Embryonic facial prominence (tissue), 1 donor: ENCODE results near the gene PCSK6.
"Not testable (repeated sequence)": the region's sequence is repeated elsewhere in the genome, so short reads cannot be mapped to it uniquely, and the experiment has no call there.

Experiments
- DNase-seq: peaks from one replicate; pipeline ENCODE4 v3.0.0-alpha.2; 2016; ENCODE audit errors: extremely low spot score

PCSK6 gene

GRCh38 chr15:101431748-101432147, 57.8 kb downstream of the PCSK6 start:
- DNase-seq = no peak

GRCh38 chr15:101431301-101431700, 58.2 kb downstream of the PCSK6 start:
- DNase-seq = no peak

DNA sequence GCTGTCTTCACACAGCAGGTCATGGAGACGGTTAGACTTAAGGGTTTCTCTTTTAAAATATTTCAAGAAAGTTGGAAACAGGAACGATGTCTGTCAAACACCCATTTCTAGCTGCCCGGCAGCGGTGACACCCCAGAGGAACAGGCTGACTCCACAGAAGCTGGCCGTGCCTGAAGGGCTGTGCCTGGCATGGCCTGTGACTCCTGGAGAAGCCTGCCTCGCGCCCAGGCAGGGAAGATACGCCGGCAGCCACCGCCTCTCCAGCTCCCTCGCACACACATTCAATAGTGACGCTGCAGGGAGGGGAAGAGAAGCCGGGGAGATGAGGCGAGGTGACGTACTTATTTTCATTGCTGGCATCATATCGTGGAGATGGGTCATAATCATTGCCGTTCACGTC, 59.9 kb downstream of the PCSK6 start:
- DNase-seq = no peak

GRCh38 chr15:101429191-101429590, 60.3 kb downstream of the PCSK6 start:
- DNase-seq = no peak

DNA sequence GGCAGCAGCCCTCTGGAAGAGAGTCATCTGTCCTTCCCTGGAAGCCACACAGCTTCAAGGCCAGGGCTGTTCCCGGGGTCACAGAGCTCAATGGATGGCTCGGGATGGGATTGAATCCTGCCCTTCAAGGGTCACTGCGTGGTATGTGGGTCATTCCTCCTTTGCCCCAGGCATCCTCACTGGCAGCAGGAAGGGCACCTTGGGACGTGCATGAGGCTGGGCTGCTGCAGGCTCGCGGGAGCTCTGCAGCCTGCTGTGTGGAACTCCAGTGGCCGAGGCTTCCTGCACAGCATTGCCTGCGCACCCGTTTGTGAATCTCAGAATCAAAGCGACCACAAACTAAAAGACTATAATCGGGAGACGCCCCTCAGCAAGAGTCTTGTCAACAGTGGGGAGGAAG, 60.7 kb downstream of the PCSK6 start:
- DNase-seq = no peak

GRCh38 chr15:101427606-101428487, 61.7 kb downstream of the PCSK6 start:
- DNase-seq = no peak

DNA sequence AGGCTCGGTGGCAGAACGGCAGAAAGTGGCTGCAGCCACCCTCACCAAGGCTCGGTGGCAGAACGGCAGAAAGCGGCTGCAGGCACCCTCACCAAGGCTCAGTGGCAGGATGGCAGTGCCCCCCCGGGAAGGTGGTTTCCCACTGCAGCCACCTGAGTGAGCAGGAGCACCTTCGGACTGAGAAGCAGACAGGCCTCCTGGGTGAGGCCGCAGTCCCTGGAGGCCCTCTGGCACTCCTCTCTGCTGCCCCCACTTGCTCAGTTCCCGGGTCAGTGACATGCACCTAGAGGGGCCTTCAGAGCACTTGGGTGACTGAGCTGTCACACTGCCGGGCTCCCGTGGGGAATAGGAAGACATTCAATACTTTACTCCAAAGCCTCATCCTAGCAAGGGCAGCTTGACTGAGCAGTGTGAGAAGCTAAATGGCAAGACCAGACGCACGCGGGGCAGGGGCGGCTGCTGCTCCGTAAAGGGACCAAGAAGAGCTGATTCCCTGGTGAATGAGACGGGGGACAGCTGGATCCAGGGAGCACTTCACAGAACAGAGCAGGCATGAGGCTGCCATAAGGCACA, 62.7 kb downstream of the PCSK6 start:
- DNase-seq = no peak

- no peak for DNase-seq
Measured at GRCh38 chr15:101425787-101426365, 63.6 kb downstream of the PCSK6 start.

- no peak for DNase-seq
Measured at GRCh38 chr15:101424984-101425383, 64.5 kb downstream of the PCSK6 start.

DNA sequence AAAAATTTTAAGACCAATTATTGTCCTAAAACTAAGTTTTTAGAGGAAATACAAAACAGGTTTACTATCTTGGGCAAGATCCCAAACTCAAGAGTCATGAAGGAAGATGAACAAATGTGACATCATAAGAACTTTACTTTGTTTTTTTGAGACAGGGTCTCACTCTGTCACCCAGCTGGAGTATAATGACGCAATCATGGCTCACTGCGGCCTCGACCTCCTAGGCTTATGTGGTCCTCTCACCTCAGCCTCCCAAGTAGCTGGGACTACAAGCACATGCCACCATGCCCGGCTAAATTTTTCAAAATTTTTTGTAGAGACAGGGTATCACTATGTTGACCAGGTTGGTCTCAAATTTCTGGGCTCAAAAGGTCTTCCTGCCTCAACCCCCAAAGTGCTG, 69.3 kb downstream of the PCSK6 start:
- no peak for DNase-seq

- DNase-seq = not testable (repeated sequence)
Measured at GRCh38 chr15:101416475-101416874, 73.0 kb downstream of the PCSK6 start.

DNA sequence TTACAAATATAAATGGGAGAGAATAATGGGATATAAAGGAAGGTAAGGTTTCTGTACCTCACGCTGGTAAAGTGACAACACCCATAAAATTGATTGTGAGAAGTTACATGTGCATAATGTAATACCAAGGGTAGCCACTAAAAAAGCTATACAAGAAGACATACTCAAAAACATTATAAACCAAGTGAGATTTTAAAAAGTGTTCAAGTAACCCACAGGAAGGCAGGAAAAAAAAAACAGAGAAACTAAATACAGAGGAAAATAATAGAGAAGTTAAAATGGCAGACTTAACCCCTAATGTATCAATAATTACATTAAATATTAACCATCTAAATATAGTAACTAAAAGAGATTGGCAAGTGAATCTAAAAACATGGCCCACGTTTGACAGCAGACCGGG, 76.3 kb downstream of the PCSK6 start:
- no peak for DNase-seq

- DNase-seq = no peak
Measured at GRCh38 chr15:101411581-101411980, 77.9 kb downstream of the PCSK6 start.

GRCh38 chr15:101411085-101411484, 78.4 kb downstream of the PCSK6 start:
- no peak for DNase-seq

DNA sequence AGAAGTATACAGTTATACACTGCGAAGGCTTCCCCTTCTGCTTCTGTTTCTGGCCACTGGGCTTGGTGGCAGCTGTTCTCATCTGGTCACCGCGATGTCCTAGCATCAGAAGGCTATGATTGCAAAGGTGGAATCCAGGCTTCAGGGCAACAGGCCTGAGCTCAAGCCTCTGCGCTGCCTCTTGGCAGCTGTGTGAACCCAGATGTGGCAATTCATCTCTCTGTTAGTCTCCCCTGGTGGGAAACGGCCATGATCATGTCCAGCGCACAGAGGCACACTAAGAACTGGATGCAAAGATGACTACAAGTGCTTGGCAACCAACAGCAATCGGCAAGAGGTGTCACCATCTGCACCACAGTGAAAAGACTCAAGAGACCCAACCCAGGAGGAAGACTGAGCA, 78.9 kb downstream of the PCSK6 start:
- DNase-seq = no peak

GRCh38 chr15:101409621-101410020, 79.9 kb downstream of the PCSK6 start:
- DNase-seq = no peak

DNA sequence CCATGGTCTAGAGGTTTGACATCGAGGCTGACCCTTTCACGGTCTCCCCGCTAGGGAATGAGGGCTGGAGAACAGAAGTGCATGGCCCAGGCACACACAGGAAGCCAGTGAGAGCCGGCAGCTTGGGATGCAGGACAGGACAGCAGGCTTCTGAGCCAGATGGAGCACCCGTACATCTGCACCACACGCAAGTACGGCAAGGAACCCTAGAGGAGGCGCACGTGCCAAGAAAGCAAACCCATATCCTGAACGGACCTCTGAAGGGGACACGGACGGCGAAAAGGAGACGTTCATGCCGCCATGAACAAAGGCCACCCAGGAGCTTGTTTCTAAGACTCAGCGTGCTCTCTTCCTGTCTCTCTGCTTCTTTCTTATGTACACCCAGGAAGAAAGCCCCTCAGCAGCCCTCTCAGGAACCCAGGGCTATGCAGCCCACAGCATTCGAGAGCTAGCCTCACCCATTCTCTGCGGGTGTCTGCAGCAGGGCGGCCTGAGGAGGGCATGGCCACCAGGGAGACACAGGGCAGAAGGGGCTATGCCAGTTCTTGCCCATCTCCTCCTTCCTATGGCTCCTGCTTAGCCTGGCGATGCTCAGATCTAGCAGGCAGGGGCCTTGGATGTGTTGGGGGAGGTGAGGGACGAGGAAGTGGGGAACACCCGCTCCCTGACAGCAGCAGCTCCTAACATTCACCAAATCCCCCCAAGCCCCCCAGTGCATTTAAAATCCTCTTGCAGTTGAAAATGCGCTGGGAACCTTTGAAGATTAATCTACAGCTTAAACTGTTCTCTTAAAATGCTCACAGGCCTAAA, 81.3 kb downstream of the PCSK6 start:
- DNase-seq = no peak

- no peak for DNase-seq
Measured at GRCh38 chr15:101407439-101407838, 82.1 kb downstream of the PCSK6 start.

- no peak for DNase-seq
Measured at GRCh38 chr15:101406526-101407195, 82.8 kb downstream of the PCSK6 start.

DNA sequence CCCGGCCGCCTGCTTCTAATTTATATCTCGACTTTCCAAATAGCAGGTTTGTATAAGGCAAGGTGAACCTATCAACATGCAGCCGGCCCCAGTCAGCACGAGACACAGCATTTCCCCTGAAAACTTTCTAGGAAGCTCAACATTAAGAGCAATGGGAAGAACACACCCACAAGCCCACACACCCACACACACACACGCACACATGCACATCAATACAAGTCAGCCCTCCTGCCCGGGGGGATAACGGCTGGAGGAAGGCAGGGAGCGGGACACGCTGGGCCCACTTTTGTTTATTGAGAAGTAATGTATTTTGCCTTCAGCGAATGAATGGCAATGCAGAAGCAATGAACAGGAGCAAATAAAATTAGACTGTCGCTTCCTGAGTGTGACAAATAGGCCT, 83.5 kb downstream of the PCSK6 start:
- DNase-seq = no peak

GRCh38 chr15:101404245-101404644, 85.3 kb downstream of the PCSK6 start:
- DNase-seq = no peak

DNA sequence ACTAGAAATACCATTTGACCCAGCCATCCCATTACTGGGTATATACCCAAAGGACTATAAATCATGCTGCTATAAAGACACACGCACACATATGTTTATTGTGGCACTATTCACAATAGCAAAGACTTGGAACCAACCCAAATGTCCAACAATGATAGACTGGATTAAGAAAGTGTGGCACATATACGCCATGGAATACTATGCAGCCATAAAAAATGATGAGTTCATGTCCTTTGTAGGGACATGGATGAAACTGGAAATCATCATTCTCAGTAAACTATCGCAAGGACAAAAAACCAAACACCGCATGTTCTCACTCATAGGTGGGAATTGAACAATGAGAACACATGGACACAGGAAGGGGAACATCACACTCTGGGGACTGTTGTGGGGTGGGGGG, 86.6 kb downstream of the PCSK6 start:
- DNase-seq = not testable (repeated sequence)
